Endothelial cell of umbilical vein (primary cell): ENCODE data around the gene KLHL34. TPM values are rescaled to one million over a fixed set of nuclear protein-coding genes. Genes with fewer than 3 reads are reported as not detected.

Source experiments
- BruUV-seq: library from RNA; stranded (reverse); fragments of 400-500 nt; replicated peaks from 2 replicates; lab custom pipeline; 2021; lab: Mats Ljungman, UMichigan
- CTCF ChIA-PET: fragments of 300-600, 350-600 bp; sonication (Branson Sonifier 250); formaldehyde crosslinking; loops from one replicate; lab custom pipeline; 2021; ENCODE audit warnings: antibody characterized with exemption, inconsistent platforms; lab: Charles Lee
- POLR2A ChIA-PET: fragments of 300-600, 350-600 bp; sonication (Branson Sonifier 250); formaldehyde crosslinking; loops from one replicate; lab custom pipeline; 2021; ENCODE audit warnings: antibody characterized with exemption, inconsistent platforms; lab: Charles Lee
- DNase-seq: peaks from one replicate; pipeline ENCODE4 v3.0.0-alpha.2; 2011; ENCODE audit warnings: low read depth, low spot score
- FAIRE-seq: peaks from 2 replicates; lab custom pipeline; 2011; peaks lifted over from hg19 to GRCh38; lab: Jason Lieb, UNC
- H2AFZ ChIP-seq: 2 replicates; pipeline ENCODE4 v1.6.0; 2012; ENCODE audit warnings: low read depth, low read length, control low read depth, inconsistent platforms
- H3K27ac ChIP-seq: 2 replicates; pipeline ENCODE4 v1.5.1; 2011; ENCODE audit warnings: low read depth, mild to moderate bottlenecking, control low read depth, low read length, moderate library complexity; ENCODE audit not compliant: insufficient read depth
- H3K27me3 ChIP-seq, 2 experiments: 2 replicates each; pipeline versions ENCODE4 v1.6.0 to v1.6.1; 2011; ENCODE audit warnings: low read length in 2 of 2, mixed read lengths in 1 of 2; ENCODE audit not compliant: control insufficient read depth in 2 of 2, insufficient read depth in 2 of 2
- H3K36me3 ChIP-seq, 2 experiments: 2 replicates in 1 of 2; 3 replicates in 1 of 2; pipeline ENCODE4 v1.5.1; 2011; ENCODE audit warnings: low read length in 2 of 2, mild to moderate bottlenecking in 1 of 2, moderate library complexity in 1 of 2; ENCODE audit not compliant: control insufficient read depth in 2 of 2, insufficient read depth in 2 of 2; ENCODE audit errors: extremely low read depth in 1 of 2
- H3K4me1 ChIP-seq: 3 replicates; pipeline ENCODE4 v1.5.1; 2011; ENCODE audit warnings: mild to moderate bottlenecking, low read length; ENCODE audit not compliant: control insufficient read depth, insufficient read depth; ENCODE audit errors: extremely low read depth
- H3K4me2 ChIP-seq: 2 replicates; pipeline ENCODE4 v1.6.1; 2011; ENCODE audit warnings: low read length, control low read depth, mixed read lengths; ENCODE audit not compliant: insufficient read depth
- H3K4me3 ChIP-seq, 3 experiments: fragments of 200-600 bp in 1 of 3; sonication (generic), shearing (Covaris generic) in 1 of 3; replicated peaks in 1 of 3; 2 replicates each; pipeline ENCODE4 v1.5.1; 2011 to 2016; ENCODE audit warnings: control low read depth in 3 of 3, low read length in 3 of 3, mild to moderate bottlenecking in 2 of 3, inconsistent platforms in 1 of 3, low read depth in 1 of 3, moderate library complexity in 1 of 3; ENCODE audit not compliant: insufficient read depth in 1 of 3
- H3K79me2 ChIP-seq: 2 replicates; pipeline ENCODE4 v1.6.0; 2012; ENCODE audit warnings: low read length, inconsistent platforms; ENCODE audit not compliant: control insufficient read depth, insufficient read depth
- H3K9ac ChIP-seq: replicated peaks from 2 replicates; pipeline ENCODE3; 2011; ENCODE audit warnings: low read length, control low read depth; ENCODE audit not compliant: insufficient read depth; ENCODE audit errors: extremely low read depth
- H3K9me1 ChIP-seq: replicated peaks from 3 replicates; pipeline ENCODE4 v1.6.0; 2011; ENCODE audit warnings: mild to moderate bottlenecking, low read length; ENCODE audit not compliant: control insufficient read depth, insufficient read depth; ENCODE audit errors: extremely low read depth
- H3K9me3 ChIP-seq: replicated peaks from 2 replicates; pipeline ENCODE4 v1.5.1; 2012; ENCODE audit warnings: low read length, inconsistent platforms; ENCODE audit not compliant: control insufficient read depth, insufficient read depth
- H4K20me1 ChIP-seq: replicated peaks from 2 replicates; pipeline ENCODE3; 2011; ENCODE audit warnings: mild to moderate bottlenecking, low read length; ENCODE audit not compliant: control insufficient read depth, insufficient read depth; ENCODE audit errors: extremely low read depth
- CTCF ChIP-seq, 2 donors: IDR thresholded peaks; 1 replicate in 1 of 2; 2 replicates in 1 of 2; pipeline ENCODE4 v1.5.1; 2011; ENCODE audit warnings: low read length in 2 of 2, mild to moderate bottlenecking in 2 of 2, moderate library complexity in 2 of 2, control low read depth in 1 of 2, inconsistent platforms in 1 of 2, low read depth in 1 of 2; ENCODE audit not compliant: insufficient read depth in 1 of 2; ENCODE audit errors: extremely low read depth in 1 of 2
- EZH2 ChIP-seq: IDR thresholded peaks from 2 replicates; pipeline ENCODE4 v1.6.1; 2012; ENCODE audit warnings: borderline replicate concordance, low read depth, mild to moderate bottlenecking, moderate library complexity, low read length, inconsistent platforms; ENCODE audit not compliant: severe bottlenecking
- FOS ChIP-seq: IDR thresholded peaks from 2 replicates; pipeline ENCODE4 v1.6.1; 2011; ENCODE audit warnings: mild to moderate bottlenecking, low read length, moderate library complexity, borderline replicate concordance; ENCODE audit not compliant: insufficient read depth
- GATA2 ChIP-seq: IDR thresholded peaks from 2 replicates; pipeline ENCODE4 v1.7.0; 2011; ENCODE audit warnings: low read depth, mild to moderate bottlenecking, moderate library complexity, mixed read lengths, low read length; ENCODE audit not compliant: insufficient read length, insufficient read depth
- JUN ChIP-seq: IDR thresholded peaks from 2 replicates; pipeline ENCODE4 v1.6.1; 2011; ENCODE audit warnings: borderline replicate concordance, low read depth; ENCODE audit not compliant: insufficient read length, insufficient read depth
- MAX ChIP-seq: IDR thresholded peaks from 2 replicates; pipeline ENCODE4 v1.6.1; 2011; ENCODE audit not compliant: insufficient read depth, insufficient read length
- MYC ChIP-seq: IDR thresholded peaks from one replicate; pipeline ENCODE4 v1.6.1; 2011; ENCODE audit warnings: mild to moderate bottlenecking, low read depth, low read length
- POLR2A ChIP-seq: IDR thresholded peaks from 2 replicates; pipeline ENCODE4 v1.6.1; 2012; ENCODE audit warnings: low read depth, mild to moderate bottlenecking, control low read depth, low read length
- POLR2AphosphoS5 ChIP-seq: IDR thresholded peaks from 2 replicates; pipeline ENCODE4 v1.6.1; 2012; ENCODE audit warnings: low read depth, mild to moderate bottlenecking, control low read depth, low read length, moderate library complexity; ENCODE audit not compliant: insufficient read depth
- dilution Hi-C: fragments of 300-500 bp; cut with MboI; formaldehyde crosslinking; loops from one replicate; pipeline ENCODE4 v1.15.0; 2019; ENCODE audit warnings: low sequenced_read_pairs; ENCODE audit not compliant: extremely low pct_ligation_motif_present
- intact Hi-C: fragments of 100-400 bp; cut with micrococcal nuclease; formaldehyde crosslinking; loops from one replicate; pipeline ENCODE4 v1.10.0; 2022
- polyA plus RNA-seq, 4 experiments: library from polyadenylated mRNA; depleted of rRNA in 3 of 4; stranded (reverse) in 3 of 4; unstranded in 1 of 4; fragments of >200 nt; gene quantifications; 2 replicates each; pipeline versions ENCODE4 v1.2.1 to v1.2.3, GENCODE V29; 2011 to 2012; ENCODE audit warnings: missing spikeins in 1 of 4
- total RNA-seq: library from RNA; stranded (reverse); gene quantifications from 2 replicates; pipeline ENCODE4 v1.2.3, GENCODE V29; 2021

Gene KLHL34
- total and polyA plus RNA-seq, 2 donors (not counting 3 experiments of a cell fraction or from before 2014, with no cell fraction given): 0.09 TPM; not detected in 1

GRCh38 chrX:21698272-21698671, 40.1 kb upstream of the KLHL34 start:
- no peaks in the 10 kb centered on the region for H3K27me3 ChIP-seq
- dilution Hi-C loops: no loop called here
- no peak for DNase-seq
- ChIA-PET POLR2A (no interaction called here), CTCF (no interaction called here)
- no peak overlapping the region for H3K27ac ChIP-seq
- BruUV-seq: no TSS peak
- no peaks in the 10 kb centered on the region for H3K4me1 ChIP-seq
- H3K9me1 ChIP-seq: no peaks in the 10 kb centered on the region
- no peak overlapping the region for H3K4me2 ChIP-seq
- TF ChIP-seq JUN: no peak
- no peak for TF ChIP-seq GATA2
- TF ChIP-seq CTCF (IDR thresholded peaks at IDR 0.05; ENCODE audit: extremely low read depth in 1 of 2, insufficient read depth in 1 of 2, low read depth in 1 of 2, low read length in 2 of 2): no peak
- no peak for TF ChIP-seq MYC
- TF ChIP-seq FOS: no peak
- TF ChIP-seq POLR2AphosphoS5: no peak
- no peak for TF ChIP-seq POLR2A
- TF ChIP-seq EZH2: no peak
- TF ChIP-seq MAX: no peak
- no peaks in the 10 kb centered on the region for H3K79me2 ChIP-seq
- H2AFZ ChIP-seq: no peak overlapping the region
- no peak overlapping the region for H3K9ac ChIP-seq
- no peaks in the 10 kb centered on the region for H3K9me3 ChIP-seq
- FAIRE-seq: no peak
- intact Hi-C loops: no loop called here
- H3K36me3 ChIP-seq: no peaks in the 10 kb centered on the region
- no peaks in the 10 kb centered on the region for H4K20me1 ChIP-seq
- no peak overlapping the region for H3K4me3 ChIP-seq
